Left colon (tissue), 2 donors: ENCODE data around the gene JMJD8. TPM values are rescaled to one million over a fixed set of nuclear protein-coding genes. Genes with fewer than 3 reads are reported as not detected.

Experiments used
- ATAC-seq: fragments of 200-7000 bp; cut with Tn5 transposase; one replicate; pipeline ENCODE4 v1.9.1; 2020; ENCODE audit warnings: mild to moderate bottlenecking, moderate library complexity
- DNase-seq, 2 donors: peaks; one replicate each; pipeline ENCODE4 v3.0.0-alpha.2; 2020
- intact Hi-C, 2 donors: fragments of 100-400 bp; cut with DNase I in 1 of 2; cut with micrococcal nuclease in 1 of 2; formaldehyde crosslinking; loops; one replicate each; pipeline versions ENCODE4 v1.11.2 to v1.14.0; 2022; cut with DNase I, micrococcal nuclease
- total RNA-seq, 2 donors: library from RNA; stranded (reverse); fragmentation: NEBNext Ultra II Directional; extraction: Animal tissue kit (Norgen Biotek cat#: 25700); gene quantifications; one replicate each; pipeline ENCODE4 v1.2.1, GENCODE V29; 2021
- donor health status: DM: no; HTN: no; CAD: no.
- donor health status: DM: yes; HTN: yes; CAD: no.

The JMJD8 gene
- total RNA-seq, 2 donors from 2014 or later = 41.6 to 49.2 TPM

DNA sequence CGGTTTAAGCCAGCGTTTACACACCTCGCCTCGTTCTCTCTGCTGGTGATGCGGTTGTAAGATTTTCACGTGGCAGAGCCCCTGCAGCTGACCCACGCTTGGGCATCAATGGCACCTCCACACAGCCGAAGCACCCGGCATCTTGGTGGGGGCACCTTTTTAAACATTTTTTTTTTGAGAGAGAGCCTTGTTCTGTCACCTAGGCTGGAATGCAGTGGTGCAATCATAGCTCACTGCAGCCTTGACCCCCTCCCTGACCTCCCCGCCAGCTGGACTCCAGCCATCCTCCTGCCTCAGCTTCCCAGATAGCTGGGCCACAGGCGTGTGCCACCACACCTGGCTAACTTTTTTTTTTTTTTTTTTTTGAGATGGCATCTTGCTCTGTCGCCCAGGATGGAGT is 30.1 kb downstream of the JMJD8 start:
- intact Hi-C loops = no loop called here
- no peak for DNase-seq
- no peak for ATAC-seq

DNA sequence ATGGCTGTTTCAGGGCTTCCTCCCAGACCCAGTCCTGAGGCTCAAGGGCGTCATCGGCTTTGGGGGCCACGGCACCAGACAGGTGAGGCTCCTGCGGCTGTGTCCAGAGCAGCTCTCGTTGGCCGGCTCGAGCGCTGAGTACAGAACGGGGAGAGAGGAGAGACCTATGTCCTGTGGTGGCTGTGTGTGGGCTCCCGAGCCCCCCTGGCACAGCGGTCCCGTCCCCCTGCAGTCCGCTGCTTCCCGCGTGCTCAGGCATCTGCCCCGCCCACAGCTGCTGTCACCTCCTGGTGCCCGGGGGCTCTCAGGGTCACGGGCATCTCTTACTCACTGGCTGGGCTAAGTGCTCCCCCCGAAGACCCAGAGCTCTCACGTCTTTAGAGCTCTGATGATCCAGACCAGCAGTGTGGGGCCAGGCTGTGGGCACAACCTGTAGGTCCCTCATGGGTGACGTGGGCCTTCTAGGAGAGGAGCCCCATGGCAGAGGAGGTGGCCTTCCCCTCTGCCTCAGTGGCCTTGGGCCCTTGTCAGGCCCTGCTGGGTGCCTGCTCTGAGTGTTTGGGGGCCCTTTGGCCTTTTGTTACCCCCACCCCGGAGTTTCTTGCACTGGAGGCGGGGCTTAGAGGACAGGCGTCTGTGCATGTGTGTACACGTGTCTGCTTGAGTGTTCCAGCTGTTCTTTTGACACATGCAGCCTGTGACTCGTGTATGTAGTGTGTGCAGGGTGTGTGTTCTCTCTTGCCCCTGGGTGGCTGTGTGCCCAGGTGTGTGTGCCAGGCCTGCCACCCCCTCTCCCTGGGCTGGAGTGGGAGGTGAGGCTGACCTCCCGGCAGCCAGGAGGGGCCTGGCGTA is 31.5 kb downstream of the JMJD8 start:
- DNase-seq (no peak), ATAC-seq (no peak)
- intact Hi-C loops = no loop called here

DNA sequence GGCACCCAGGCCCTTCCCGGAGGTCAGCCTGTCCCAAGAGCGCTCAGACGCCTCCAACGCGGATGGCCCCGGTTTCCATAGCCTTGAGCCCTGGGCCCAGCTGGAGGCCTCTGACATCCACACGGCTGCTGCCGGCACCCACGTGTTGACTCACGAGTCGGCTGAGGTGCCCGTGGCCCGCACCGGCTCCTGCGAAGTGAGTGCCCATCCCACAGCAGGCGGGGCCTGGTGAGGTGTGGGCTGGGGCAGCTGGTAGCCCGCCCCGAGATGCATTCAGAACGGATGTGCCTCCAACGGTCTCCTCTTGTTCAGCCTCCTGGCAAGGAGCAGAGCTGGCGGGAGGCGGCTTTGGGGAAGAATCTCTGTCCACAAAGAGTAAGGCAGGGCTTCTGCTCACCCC is 32.3 kb downstream of the JMJD8 start:
- no peak for DNase-seq
- intact Hi-C loops = no loop called here
- ATAC-seq = no peak

DNA sequence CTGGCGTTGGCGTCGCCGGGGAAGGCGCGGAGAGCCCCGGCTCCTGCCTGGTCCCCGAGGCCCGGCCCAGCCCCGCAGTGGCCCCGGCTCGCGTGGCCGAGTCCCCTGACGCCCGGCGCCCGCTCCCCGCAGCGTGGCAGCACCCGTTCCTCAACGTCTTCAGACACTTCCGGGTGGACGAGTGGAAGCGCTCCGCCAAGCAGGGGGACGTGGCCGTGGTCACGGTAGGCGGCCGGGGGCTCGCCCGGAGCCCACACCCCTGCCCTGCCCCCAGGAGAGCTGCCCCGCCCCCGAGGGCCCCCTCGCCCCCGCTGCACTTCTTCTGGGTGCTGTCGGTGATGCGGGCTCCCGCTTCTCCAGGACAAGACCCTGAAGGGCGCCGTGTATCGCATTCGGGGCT is 34.5 kb downstream of the JMJD8 start:
- ATAC-seq = no peak
- no peak for DNase-seq
- intact Hi-C loops = no loop called here

DNA sequence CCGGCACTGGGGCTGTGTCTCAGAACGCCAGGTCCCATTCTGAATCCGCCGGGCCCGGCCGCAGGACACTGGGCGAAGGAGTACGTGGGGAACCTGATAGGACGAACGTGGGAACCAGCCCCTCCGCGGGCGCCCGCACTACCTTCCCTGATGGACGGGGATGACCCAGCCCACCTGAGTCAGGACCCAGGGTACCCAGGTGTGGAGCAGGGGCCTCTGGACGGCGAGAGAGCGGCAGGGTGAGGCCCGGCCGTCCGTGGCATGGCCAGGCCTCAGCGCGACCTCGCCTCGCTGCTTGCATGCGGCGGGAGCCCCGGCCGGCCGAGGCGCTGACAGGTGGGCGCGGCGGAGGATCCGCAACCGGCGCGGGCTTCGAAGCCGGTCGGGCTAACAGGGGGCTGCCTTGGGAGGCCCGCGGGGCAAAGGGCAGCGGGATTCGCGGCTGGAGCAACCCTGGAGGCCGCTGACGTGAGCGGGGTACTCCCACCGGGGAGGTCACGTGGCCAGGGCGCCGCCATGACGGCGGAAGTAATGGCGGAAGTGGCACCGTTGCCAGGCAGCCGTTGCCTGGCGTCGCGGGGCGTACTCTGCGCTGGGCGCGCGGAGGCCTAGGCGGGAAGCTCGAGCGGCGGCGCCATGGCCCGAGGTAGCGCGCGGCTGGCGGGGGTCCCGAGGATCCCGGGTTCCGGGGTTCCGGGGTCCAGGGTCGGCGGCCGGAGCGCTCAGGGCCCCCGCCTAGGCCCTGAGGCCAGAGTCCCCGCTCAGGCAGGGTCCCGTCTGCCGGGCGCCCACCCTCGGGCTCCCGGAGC is 35.1 kb downstream of the JMJD8 start, which contains the start of gene WDR90:
Gene WDR90 (plus strand): TSS at position 585 of the 809 bp plus-strand sequence. CDS start 52 bp downstream, at position 637.
- ATAC-seq (peak; percentile 72), DNase-seq (peak; percentile 95 to 96)
- intact Hi-C loops = no loop called here

DNA sequence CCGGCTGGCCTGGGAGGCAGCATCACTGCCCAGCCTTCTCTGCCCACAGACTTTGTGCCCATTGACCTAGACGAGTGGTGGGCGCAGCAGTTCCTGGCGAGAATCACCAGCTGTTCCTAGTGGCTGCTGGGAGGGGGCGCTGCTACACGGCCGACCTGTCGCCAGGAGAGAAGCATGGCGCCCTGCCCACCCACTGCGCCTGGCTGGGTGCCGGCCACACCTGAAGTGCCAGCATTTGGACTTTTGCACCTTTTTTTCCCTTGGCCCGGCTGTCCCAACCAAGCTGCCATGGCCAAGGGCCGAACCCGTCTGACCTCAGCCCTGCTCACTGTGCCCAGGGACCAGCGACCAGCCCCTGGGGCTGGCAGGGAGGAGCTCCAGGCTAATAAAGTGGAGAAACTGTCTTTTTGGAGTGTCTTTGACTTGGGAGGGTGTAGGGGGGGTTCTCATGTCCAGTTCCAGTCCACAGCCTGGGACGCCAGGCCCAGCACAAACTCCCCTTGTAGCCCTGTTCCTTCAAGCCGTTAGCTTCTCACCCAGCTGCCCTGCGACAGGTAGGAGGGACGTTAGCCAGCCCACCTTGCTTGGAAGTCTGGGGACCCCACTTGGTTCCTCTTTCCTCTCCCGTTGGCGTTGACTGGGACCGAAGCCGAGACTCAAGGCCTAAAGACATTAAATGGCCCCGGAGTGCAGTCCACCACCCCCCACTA is 35.9 kb downstream of the JMJD8 start:
- DNase-seq (peak; percentile 85 to 88), ATAC-seq (peak; percentile 59)
- intact Hi-C loops = no loop called here

DNA sequence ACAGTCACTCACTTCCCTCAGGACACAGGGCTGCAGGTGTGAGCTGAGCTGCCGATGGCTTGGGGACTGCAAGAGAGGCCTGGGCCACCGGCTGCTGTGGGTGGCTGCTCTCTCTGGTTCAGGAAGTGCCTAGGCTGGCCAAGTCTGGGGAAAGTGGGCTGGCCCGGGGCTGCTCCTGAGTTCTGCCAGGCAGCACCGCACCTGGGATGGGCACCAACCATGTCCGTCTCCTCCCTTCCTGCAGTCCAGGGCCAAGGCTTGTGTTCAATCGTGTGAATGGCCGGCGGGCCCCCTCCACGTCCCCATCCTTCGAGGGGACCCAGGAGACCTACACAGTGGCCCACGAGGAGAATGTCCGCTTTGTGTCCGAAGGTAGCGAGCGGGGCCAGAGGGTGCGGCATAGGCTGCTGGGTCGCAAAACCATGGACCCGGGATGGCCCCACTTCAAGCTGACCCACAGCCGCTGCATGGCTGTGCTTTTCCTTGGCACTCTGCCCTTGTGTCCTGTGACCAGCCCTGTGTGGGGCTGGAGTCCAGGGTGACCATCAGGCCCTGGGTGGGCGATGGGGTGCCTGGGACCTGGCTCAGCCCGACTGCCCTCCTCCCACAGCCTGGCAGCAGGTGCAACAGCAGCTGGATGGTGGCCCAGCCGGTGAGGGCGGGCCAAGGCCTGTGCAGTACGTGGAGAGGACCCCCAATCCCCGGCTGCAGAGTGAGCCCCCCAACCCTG is 36.8 kb downstream of the JMJD8 start:
- ATAC-seq (peak; percentile 30), DNase-seq (peak; percentile 61 to 64)
- intact Hi-C loops = no loop called here

DNA sequence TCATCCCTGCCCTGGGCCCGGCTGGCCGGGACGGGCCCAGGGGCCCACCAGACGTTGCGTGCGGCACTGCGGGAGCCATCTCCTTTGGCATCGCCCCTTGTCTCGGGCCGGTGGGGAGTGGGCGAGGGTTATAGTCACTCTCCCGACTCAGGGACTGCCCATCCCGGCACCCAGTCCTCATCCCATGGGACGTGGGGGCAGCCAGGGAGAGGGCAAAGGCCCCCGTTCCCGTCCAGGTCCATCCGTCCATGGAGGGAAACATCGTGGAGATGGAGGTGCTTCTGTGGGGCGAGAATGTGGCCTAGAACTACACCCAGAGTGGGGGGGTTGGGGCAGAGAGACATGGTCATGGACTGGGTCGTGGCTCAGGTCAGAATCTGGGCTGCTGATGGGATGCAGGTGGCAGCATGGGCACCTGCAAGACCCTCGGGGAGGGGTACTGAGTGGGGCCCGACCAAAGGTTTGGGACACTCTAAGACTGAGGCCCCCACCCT is 37.4 kb downstream of the JMJD8 start:
- no peak for ATAC-seq
- no peak for DNase-seq
- intact Hi-C loops = no loop called here

DNA sequence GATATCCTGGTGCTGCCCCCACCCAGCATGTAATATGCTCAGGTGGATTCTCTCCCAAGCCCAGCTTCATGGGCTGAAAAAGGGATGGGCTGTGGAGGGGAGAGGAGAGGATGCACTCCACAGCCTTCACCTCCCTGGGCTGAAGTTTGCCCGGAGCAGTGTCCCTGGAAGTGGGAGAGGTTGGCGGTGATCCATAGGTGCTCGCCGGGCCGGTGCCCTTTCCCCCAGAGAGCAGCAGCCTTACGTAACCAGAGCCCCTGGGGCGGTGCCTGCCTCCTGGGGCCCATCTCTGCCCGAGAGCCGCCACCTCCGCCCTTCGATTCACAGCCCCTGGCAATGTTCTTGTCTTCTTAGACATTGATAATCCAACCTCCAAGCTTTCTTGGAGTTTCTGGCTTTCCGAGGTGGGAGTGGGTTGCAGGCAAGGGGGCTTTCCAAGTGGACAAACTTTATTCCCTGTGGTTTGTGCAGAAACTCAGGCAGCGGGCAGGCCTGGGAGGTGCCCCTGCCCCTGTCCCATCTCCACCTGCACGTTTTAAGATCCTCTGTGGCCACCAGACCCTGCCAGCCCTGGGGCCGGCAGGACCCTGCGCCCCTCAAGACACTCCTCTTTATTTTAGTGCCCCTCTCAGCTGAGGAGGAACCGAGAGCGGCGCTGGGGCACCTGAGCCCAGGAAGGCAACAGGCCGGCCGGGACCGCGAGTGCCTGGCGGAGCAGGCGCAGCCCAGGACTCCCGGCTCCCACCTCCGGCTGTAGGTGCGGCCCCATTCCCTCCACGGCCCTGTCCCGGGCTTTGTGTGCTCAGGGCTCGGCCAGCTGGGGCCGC is 38.1 kb downstream of the JMJD8 start:
- peak; percentile 63 to 87 for DNase-seq
- ATAC-seq = peak; percentile 3
- intact Hi-C loops = no loop called here

DNA sequence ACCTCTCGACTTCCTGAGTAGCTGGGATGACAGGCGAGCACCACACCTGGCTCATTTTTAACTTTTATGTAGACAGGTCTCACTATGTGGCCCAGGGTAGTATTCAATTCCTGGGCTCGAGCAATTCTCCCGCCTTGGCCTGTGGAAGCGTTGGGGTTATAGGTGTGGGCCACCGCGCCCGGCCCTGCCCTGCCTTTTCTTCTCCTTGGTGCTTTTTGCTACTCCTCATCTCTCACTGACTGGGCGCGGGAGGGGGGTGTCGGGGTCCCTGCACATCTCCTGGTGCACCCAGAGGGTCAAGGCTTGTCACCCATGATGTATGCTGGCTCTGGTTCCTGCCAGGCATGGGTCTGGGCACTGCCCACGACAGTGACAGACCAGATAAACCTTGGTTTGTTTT is 39.6 kb downstream of the JMJD8 start:
- ATAC-seq (no peak), DNase-seq (no peak)
- intact Hi-C loops = no loop called here

DNA sequence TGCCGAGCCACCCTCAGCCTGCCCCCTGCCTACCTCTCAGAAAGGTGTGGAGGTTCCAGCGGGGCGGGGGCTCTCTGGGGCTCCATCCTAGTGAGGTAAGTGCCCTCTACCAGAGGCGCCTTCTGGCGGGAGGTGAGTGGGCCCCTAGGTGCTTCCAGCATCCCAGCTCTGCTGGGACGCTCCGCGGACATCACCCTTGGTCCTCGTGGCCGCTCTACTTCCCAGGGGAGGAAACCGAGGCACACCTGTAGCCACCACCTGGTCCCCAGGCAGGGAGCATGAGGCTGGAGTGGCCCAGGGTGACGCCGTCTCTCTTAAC is 41.1 kb downstream of the JMJD8 start:
- intact Hi-C loops = no loop called here
- DNase-seq (no peak), ATAC-seq (no peak)

DNA sequence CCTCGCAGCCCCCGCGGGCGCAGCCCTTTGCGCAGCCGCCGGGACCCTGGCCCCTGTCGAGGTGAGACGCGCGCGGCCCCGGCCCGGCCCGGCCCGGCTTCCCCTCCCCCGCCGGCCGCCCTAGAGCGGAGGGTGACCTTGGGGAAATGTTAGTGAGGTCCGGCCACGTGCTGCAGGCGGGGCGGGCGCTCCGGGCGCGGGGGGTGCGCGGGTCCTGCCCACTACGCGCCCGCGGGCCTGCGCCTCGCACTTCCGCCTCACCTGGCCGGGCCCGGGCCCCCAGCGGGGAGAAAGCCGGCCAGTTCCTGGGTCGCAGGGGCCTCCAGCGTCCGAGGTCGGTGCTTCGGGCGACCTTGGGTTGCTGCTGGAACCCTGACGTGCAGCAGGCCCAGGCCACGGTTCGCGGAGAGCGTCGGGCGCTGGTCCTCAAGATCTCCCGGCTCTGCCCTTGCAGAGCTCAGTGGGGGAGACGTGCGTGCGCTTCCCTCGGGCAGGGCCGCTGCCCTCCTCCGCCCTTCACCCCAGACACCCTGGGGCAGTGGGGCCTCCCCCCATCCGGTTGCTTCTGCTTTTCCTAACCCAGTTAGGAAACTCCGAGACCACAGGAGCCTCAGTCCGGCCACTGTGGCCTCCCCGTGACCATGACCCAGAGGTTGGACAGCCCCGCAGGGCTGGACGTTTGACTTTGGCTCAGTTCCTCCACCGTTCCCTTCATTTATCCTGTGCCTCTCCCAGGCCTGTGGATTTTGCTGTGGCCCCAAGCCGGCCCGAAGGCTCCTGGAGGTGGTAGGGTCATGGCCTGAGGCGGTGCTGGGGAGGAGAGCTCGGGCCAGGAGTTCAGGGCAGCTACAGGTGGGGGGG is 41.7 kb downstream of the JMJD8 start:
- intact Hi-C loops = no loop called here
- ATAC-seq (peak; percentile 66), DNase-seq (peak; percentile 82 to 86)

DNA sequence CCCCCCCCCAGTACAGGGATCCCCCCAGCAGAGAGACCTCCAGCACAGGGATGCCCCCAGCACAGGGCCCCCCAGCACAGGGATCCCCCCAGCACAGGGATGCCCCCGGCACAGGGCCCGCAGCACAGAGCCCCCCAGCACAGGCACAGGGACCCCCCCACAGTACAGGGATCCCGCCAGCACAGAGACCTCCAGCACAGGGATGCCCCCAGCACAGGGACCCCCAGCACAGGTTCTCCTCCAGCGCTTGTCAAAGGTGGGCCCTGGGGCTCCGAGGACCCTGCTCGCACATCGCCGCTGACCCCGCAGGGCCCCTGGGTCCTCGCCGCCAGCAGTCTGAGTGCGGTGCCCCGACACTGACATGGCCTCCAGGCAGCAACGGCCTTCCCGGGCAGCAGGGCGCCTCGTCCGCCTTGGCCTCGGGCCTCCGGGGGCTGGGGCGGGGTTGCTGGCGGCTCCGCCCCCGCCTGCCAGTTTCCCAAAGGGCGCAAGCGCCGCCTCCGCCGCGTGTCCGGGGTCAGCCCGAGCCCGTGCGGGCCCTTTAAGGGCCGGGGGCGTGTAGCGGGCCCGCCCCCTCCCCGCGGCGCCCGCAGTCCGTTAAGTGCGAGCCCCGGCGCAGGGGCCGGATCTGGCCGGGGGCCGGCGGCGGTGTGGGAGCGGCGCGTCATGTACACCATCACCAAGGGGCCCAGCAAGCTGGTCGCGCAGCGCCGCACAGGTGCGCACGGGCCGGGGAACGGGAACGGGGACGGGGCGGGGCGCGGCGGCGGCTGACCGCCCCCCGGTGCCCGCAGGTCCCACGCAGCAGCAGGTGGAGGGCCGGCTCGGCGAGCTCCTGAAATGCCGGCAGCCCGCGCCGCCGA is 42.6 kb downstream of the JMJD8 start, which contains the start of gene MCRIP2:
Gene MCRIP2 (plus strand): TSS at position 503 of the 863 bp plus-strand sequence. CDS start 164 bp downstream, at position 667.
- intact Hi-C loops = no loop called here
- DNase-seq = peak; percentile 90 to 93
- ATAC-seq = peak; percentile 64

DNA sequence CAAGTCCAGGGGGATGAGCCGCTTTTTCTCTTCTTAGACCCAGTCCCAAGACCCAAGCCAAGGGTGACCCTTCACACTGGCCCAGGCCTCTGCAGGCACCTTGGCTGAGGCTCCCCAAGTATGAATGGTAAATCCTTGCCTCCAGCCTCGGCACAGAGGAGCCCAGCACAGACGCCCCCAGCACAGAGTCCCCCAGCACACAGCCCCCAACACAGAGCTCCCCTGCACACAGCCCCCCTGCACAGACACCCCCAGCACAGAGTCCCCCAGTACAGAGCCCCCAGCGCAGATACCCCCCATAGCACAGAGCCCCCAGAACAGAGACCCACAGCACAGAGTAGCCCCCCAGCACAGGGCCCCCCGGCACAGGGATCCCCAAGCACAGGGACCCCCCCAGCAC is 43.5 kb downstream of the JMJD8 start:
- intact Hi-C loops = no loop called here
- ATAC-seq (no peak), DNase-seq (no peak)

DNA sequence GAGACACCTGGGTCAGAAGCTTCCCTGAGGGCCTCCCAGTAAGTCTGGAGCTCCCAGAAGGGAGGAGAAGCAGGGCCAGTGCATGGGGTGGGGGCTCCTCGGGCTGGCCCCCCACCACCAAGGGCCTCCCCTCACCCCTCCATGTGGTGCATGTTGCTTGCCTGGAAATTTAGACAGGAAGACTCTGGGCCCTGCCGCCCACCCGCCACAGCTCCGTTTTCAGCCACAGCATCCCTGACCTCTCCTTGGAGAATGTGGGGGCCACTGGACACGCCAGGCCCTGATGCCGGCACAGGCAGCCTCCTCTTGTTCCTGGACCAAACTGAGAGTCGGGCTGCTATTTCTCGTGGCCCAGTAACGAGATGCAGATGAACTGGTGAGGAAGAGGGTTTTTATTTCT is 45.3 kb downstream of the JMJD8 start:
- ATAC-seq (no peak), DNase-seq (no peak)
- intact Hi-C loops = no loop called here

DNA sequence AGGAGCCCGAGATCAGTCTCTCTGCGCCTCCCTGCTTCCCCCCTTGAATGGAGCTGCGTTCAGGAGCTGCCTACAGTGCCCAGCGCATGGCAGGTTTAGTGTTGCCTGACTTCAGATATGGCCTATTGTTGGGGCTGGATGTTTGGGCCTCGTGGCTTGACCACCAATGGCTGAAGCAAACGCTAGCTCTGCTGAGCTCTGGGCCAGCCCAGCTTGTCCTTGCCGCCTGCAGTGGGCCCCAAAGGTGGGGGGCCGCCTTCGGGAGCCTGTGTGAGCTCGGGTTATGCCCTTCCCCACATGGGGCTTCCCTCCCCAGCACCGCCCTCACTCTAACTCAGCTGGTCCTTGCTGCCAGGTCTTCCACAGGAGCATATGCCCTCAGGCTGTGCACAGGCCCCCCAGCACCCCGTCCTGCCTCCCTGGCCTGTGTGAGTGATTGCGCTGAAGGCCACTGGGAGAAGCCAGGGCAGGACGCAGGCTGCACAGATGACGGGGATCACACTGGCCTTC is 46.0 kb downstream of the JMJD8 start:
- DNase-seq = no peak
- no peak for ATAC-seq
- intact Hi-C loops = no loop called here
